ENCODE measurements around the gene RELT. TPM values are rescaled to one million over a fixed set of nuclear protein-coding genes. Genes with fewer than 3 reads are reported as not detected.

Gene RELT
- total RNA-seq, 5 donors from 2014 or later (not counting 1 experiment from before 2014, with no cell fraction given) = 15.6 to 113 (median 19.9) TPM

GRCh38 chr11:73416786-73417185, 40.6 kb downstream of the RELT start:
- H3K36me3 ChIP-seq (ENCODE audit: control insufficient read depth in 2 of 2, extremely low read depth in 1 of 2, insufficient read depth in 1 of 2, low read length in 1 of 2) = peaks cover 0 to 5% of the 10 kb centered on the region in 2 donors
- no peak overlapping the region for H3K4me3 ChIP-seq (ENCODE audit: control insufficient read depth in 1 of 2, extremely low read depth in 1 of 2, low read length in 1 of 2)
- Mint-ChIP-seq H3K4me1 (peaks cover 5 to 9% (median 9%) of the 10 kb centered on the region in 3 donors), H3K9me3 (no peaks in the 10 kb centered on the region), H3K27ac (no peak overlapping the region), H3K27me3 (no peaks in the 10 kb centered on the region), H3K4me3 (no peak overlapping the region), H3K36me3 (peaks cover 23% of the 10 kb centered on the region)
- 100% methylated on average over 2 of the region's 2 CpGs for WGBS (ENCODE audit: insufficient coverage)
- POLR2A ChIA-PET = no interaction called here
- peaks cover 0 to 4% of the 10 kb centered on the region in 2 experiments for H3K4me1 ChIP-seq (ENCODE audit: control insufficient read depth in 1 of 2, extremely low read depth in 1 of 2, insufficient read depth in 2 of 2, low read length in 2 of 2)
- no peak overlapping the region for H3K27ac ChIP-seq (ENCODE audit: low read length)
- ATAC-seq (replicated peaks in 1 of 4) (no peak), DNase-seq (no peak)
- CTCF ChIA-PET = no interaction called here
- H3K9me3 ChIP-seq = no peaks in the 10 kb centered on the region
- H3K27me3 ChIP-seq (replicated peaks in 1 of 2; ENCODE audit: control insufficient read depth in 2 of 2, extremely low read depth in 1 of 2, insufficient read depth in 2 of 2, low read length in 1 of 2) = no peaks in the 10 kb centered on the region

GRCh38 chr11:73420136-73420535, 43.9 kb downstream of the RELT start:
- DNase-seq (no peak), ATAC-seq (replicated peaks in 1 of 4) (no peak)
- ChIA-PET CTCF (interaction anchor here in 1 of 2 donors (1.2 kb wide), 1 partner anchor 69 kb away, joined by 10 read pairs; no protein-coding TSS in a partner anchor), POLR2A (interaction anchor here in 1 of 2 donors (0.8 kb wide), 1 partner anchor 115 kb away, joined by 7 read pairs; no protein-coding TSS in a partner anchor)
- no peaks in the 10 kb centered on the region for H3K27me3 ChIP-seq (replicated peaks in 1 of 2; ENCODE audit: control insufficient read depth in 2 of 2, extremely low read depth in 1 of 2, insufficient read depth in 2 of 2, low read length in 1 of 2)
- no peak overlapping the region for H3K4me3 ChIP-seq (ENCODE audit: control insufficient read depth in 1 of 2, extremely low read depth in 1 of 2, low read length in 1 of 2)
- peaks cover 2 to 7% (median 4%) of the 10 kb centered on the region in 3 donors for H3K4me1 Mint-ChIP-seq
- H3K4me3 Mint-ChIP-seq = no peak overlapping the region
- H3K9me3 ChIP-seq = no peaks in the 10 kb centered on the region
- peaks cover 0 to 3% of the 10 kb centered on the region in 2 experiments for H3K4me1 ChIP-seq (ENCODE audit: control insufficient read depth in 1 of 2, extremely low read depth in 1 of 2, insufficient read depth in 2 of 2, low read length in 2 of 2)
- no peak overlapping the region for H3K27ac ChIP-seq (ENCODE audit: low read length)
- no peaks in the 10 kb centered on the region for H3K27me3 Mint-ChIP-seq
- peaks cover 19% of the 10 kb centered on the region for H3K36me3 Mint-ChIP-seq
- peaks cover 0 to 5% of the 10 kb centered on the region in 2 donors for H3K36me3 ChIP-seq (ENCODE audit: control insufficient read depth in 2 of 2, extremely low read depth in 1 of 2, insufficient read depth in 1 of 2, low read length in 1 of 2)
- H3K27ac Mint-ChIP-seq = no peak overlapping the region
- H3K9me3 Mint-ChIP-seq = no peaks in the 10 kb centered on the region

GRCh38 chr11:73422886-73423285, 46.7 kb downstream of the RELT start:
- ATAC-seq (replicated peaks in 1 of 4) = no peak
- H3K9me3 ChIP-seq = no peaks in the 10 kb centered on the region
- no peak for DNase-seq
- ChIA-PET CTCF (interaction anchor here (0.5 to 0.8 kb wide), 3 partner anchors 21 to 849 kb away, joined by 3 to 5 read pairs (median 4); no protein-coding TSS in a partner anchor), POLR2A (interaction anchor here in 1 of 2 donors (0.6 to 0.7 kb wide), 2 partner anchors 9 to 140 kb away, joined by 3 read pairs; no protein-coding TSS in a partner anchor)
- peaks cover 0 to 5% of the 10 kb centered on the region in 2 donors for H3K36me3 ChIP-seq (ENCODE audit: control insufficient read depth in 2 of 2, extremely low read depth in 1 of 2, insufficient read depth in 1 of 2, low read length in 1 of 2)
- no peaks in the 10 kb centered on the region for H3K4me1 ChIP-seq (ENCODE audit: control insufficient read depth in 1 of 2, extremely low read depth in 1 of 2, insufficient read depth in 2 of 2, low read length in 2 of 2)
- 100% methylated on average over 2 of the region's 4 CpGs for WGBS (ENCODE audit: insufficient coverage)
- Mint-ChIP-seq H3K36me3 (peaks cover 20% of the 10 kb centered on the region), H3K4me3 (no peak overlapping the region), H3K9me3 (no peaks in the 10 kb centered on the region), H3K4me1 (no peaks in the 10 kb centered on the region), H3K27me3 (no peaks in the 10 kb centered on the region), H3K27ac (no peak overlapping the region)
- H3K4me3 ChIP-seq (ENCODE audit: control insufficient read depth in 1 of 2, extremely low read depth in 1 of 2, low read length in 1 of 2) = no peak overlapping the region
- H3K27ac ChIP-seq (ENCODE audit: low read length) = no peak overlapping the region
- H3K27me3 ChIP-seq (replicated peaks in 1 of 2; ENCODE audit: control insufficient read depth in 2 of 2, extremely low read depth in 1 of 2, insufficient read depth in 2 of 2, low read length in 1 of 2) = no peaks in the 10 kb centered on the region

GRCh38 chr11:73423506-73423905, 47.3 kb downstream of the RELT start:
- H3K9me3 Mint-ChIP-seq = no peaks in the 10 kb centered on the region
- no peaks in the 10 kb centered on the region for H3K4me1 Mint-ChIP-seq
- H3K27me3 Mint-ChIP-seq = no peaks in the 10 kb centered on the region
- no peak overlapping the region for H3K4me3 ChIP-seq (ENCODE audit: control insufficient read depth in 1 of 2, extremely low read depth in 1 of 2, low read length in 1 of 2)
- peaks cover 14% of the 10 kb centered on the region for H3K36me3 Mint-ChIP-seq
- no peak for ATAC-seq (replicated peaks in 1 of 4)
- ChIA-PET CTCF (interaction anchor here in 1 of 2 donors (0.8 kb wide), 1 partner anchor 20 kb away, joined by 3 read pairs; no protein-coding TSS in a partner anchor), POLR2A (interaction anchor here in 1 of 2 donors (0.6 to 0.7 kb wide), 2 partner anchors 9 to 139 kb away, joined by 3 read pairs; no protein-coding TSS in a partner anchor)
- H3K4me3 Mint-ChIP-seq = no peak overlapping the region
- no peak for DNase-seq
- no peaks in the 10 kb centered on the region for H3K9me3 ChIP-seq
- no peak overlapping the region for H3K27ac ChIP-seq (ENCODE audit: low read length)
- peaks cover 0 to 5% of the 10 kb centered on the region in 2 donors for H3K36me3 ChIP-seq (ENCODE audit: control insufficient read depth in 2 of 2, extremely low read depth in 1 of 2, insufficient read depth in 1 of 2, low read length in 1 of 2)
- 100% methylated on average over 1 of the region's 3 CpGs for WGBS (ENCODE audit: insufficient coverage)
- H3K4me1 ChIP-seq (ENCODE audit: control insufficient read depth in 1 of 2, extremely low read depth in 1 of 2, insufficient read depth in 2 of 2, low read length in 2 of 2) = no peaks in the 10 kb centered on the region
- H3K27ac Mint-ChIP-seq = no peak overlapping the region
- H3K27me3 ChIP-seq (replicated peaks in 1 of 2; ENCODE audit: control insufficient read depth in 2 of 2, extremely low read depth in 1 of 2, insufficient read depth in 2 of 2, low read length in 1 of 2) = no peaks in the 10 kb centered on the region

GRCh38 chr11:73425108-73425507, 48.9 kb downstream of the RELT start:
- Histone ChIP-seq H3K4me1 (ENCODE audit: control insufficient read depth in 1 of 2, extremely low read depth in 1 of 2, insufficient read depth in 2 of 2, low read length in 2 of 2) (no peaks in the 10 kb centered on the region), H3K9me3 (no peaks in the 10 kb centered on the region), H3K4me3 (ENCODE audit: control insufficient read depth in 1 of 2, extremely low read depth in 1 of 2, low read length in 1 of 2) (no peak overlapping the region), H3K27ac (ENCODE audit: low read length) (no peak overlapping the region), H3K36me3 (ENCODE audit: control insufficient read depth in 2 of 2, extremely low read depth in 1 of 2, insufficient read depth in 1 of 2, low read length in 1 of 2) (no peaks in the 10 kb centered on the region), H3K27me3 (replicated peaks in 1 of 2; ENCODE audit: control insufficient read depth in 2 of 2, extremely low read depth in 1 of 2, insufficient read depth in 2 of 2, low read length in 1 of 2) (no peaks in the 10 kb centered on the region)
- ChIA-PET CTCF (no interaction called here), POLR2A (no interaction called here)
- H3K4me1 Mint-ChIP-seq = no peaks in the 10 kb centered on the region
- H3K27ac Mint-ChIP-seq = no peak overlapping the region
- H3K27me3 Mint-ChIP-seq = no peaks in the 10 kb centered on the region
- H3K4me3 Mint-ChIP-seq = no peak overlapping the region
- WGBS (ENCODE audit: insufficient coverage) = no CpG with 5 or more reads among the region's 1 CpG
- DNase-seq (no peak), ATAC-seq (replicated peaks in 1 of 4) (no peak)
- H3K9me3 Mint-ChIP-seq = no peaks in the 10 kb centered on the region
- H3K36me3 Mint-ChIP-seq = peaks cover 15% of the 10 kb centered on the region

- H3K27me3 ChIP-seq (replicated peaks in 1 of 2; ENCODE audit: control insufficient read depth in 2 of 2, extremely low read depth in 1 of 2, insufficient read depth in 2 of 2, low read length in 1 of 2) = no peaks in the 10 kb centered on the region
- no peak overlapping the region for H3K27ac ChIP-seq (ENCODE audit: low read length)
- H3K4me3 ChIP-seq (ENCODE audit: control insufficient read depth in 1 of 2, extremely low read depth in 1 of 2, low read length in 1 of 2) = no peak overlapping the region
- DNase-seq = no peak
- POLR2A ChIA-PET = interaction anchor here in 1 of 2 donors (0.6 kb wide), 1 partner anchor 13 kb away, joined by 4 read pairs; no protein-coding TSS in a partner anchor
- H3K36me3 ChIP-seq (ENCODE audit: control insufficient read depth in 2 of 2, extremely low read depth in 1 of 2, insufficient read depth in 1 of 2, low read length in 1 of 2) = peaks cover 0 to 3% of the 10 kb centered on the region in 2 donors
- Mint-ChIP-seq H3K4me1 (no peaks in the 10 kb centered on the region), H3K27me3 (no peaks in the 10 kb centered on the region), H3K27ac (no peak overlapping the region), H3K4me3 (no peak overlapping the region), H3K9me3 (no peaks in the 10 kb centered on the region), H3K36me3 (peaks cover 12% of the 10 kb centered on the region)
- 100% methylated on average over 1 of the region's 2 CpGs for WGBS (ENCODE audit: insufficient coverage)
- H3K9me3 ChIP-seq = no peaks in the 10 kb centered on the region
- CTCF ChIA-PET = interaction anchor here in 1 of 2 donors (0.6 to 1.5 kb wide), 2 partner anchors 77 to 746 kb away, joined by 3 to 4 read pairs; no protein-coding TSS in a partner anchor
- no peak for ATAC-seq (replicated peaks in 1 of 4)
- no peaks in the 10 kb centered on the region for H3K4me1 ChIP-seq (ENCODE audit: control insufficient read depth in 1 of 2, extremely low read depth in 1 of 2, insufficient read depth in 2 of 2, low read length in 2 of 2)
Measured at GRCh38 chr11:73426219-73426850, 50.1 kb downstream of the RELT start.

Measured in T-cell (primary cell).